Adrenal gland (tissue), 12 donors: Measurements from ENCODE around the gene MICU1. TPM values are rescaled to one million over a fixed set of nuclear protein-coding genes. Genes with fewer than 3 reads are reported as not detected.

Experiments
- DNase-seq, 7 donors: peaks; one replicate each; pipeline ENCODE4 v3.0.0-alpha.2; 2019 to 2020
- H3K27ac ChIP-seq, 5 donors: fragments of 200-600 bp; sonication (generic) in 4 of 5; 1 replicate in 3 of 5; 2 replicates in 2 of 5; pipeline versions ENCODE4 v1.5.1 to v1.8.0; 2016 to 2020; ENCODE audit warnings: mild to moderate bottlenecking in 1 of 5
- H3K27me3 ChIP-seq: fragments of 200-600 bp; 2 replicates; pipeline ENCODE4 v1.8.0; 2021
- H3K36me3 ChIP-seq, 2 donors: fragments of 200-600 bp; replicated peaks in 1 of 2; 1 replicate in 1 of 2; 2 replicates in 1 of 2; pipeline versions ENCODE4 v1.5.1 to v1.8.0; 2018 to 2022
- H3K4me1 ChIP-seq, 2 donors: fragments of 200-600 bp; replicated peaks in 1 of 2; 1 replicate in 1 of 2; 2 replicates in 1 of 2; pipeline versions ENCODE4 v1.5.1 to v1.8.0; 2018 to 2021
- H3K4me3 ChIP-seq, 4 donors: fragments of 200-600 bp; sonication (generic) in 3 of 4; one replicate each; pipeline ENCODE4 v1.5.1; 2016 to 2018
- H3K9me3 ChIP-seq, 3 donors: fragments of 200-600 bp; sonication (generic) in 1 of 3; replicated peaks in 1 of 3; 1 replicate in 2 of 3; 2 replicates in 1 of 3; pipeline versions ENCODE4 v1.5.1 to v1.8.0; 2016 to 2021
- POLR2A ChIP-seq, 2 donors: fragments of 450-650 bp; IDR thresholded peaks; one replicate each; pipeline ENCODE4 v1.6.1; 2017; ENCODE audit warnings: antibody characterized with exemption in 2 of 2, mild to moderate bottlenecking in 2 of 2, moderate library complexity in 1 of 2
- WGBS, 4 donors: extraction: QIAGEN DNeasy Blood & Tissue Kit in 2 of 4; methylation state at CpG; one replicate each; pipeline versions ENCODE4 v1.1.5 to v1.1.7; 2013 to 2017; 5-methylcytosine and 5-hydroxymethylcytosine counted together
- intact Hi-C, 2 donors: fragments of 100-400 bp; cut with DNase I; formaldehyde crosslinking; loops; one replicate each; pipeline versions ENCODE4 v1.14.1 to v1.15.0; 2022 to 2023
- polyA plus RNA-seq, 3 donors: library from polyadenylated mRNA; stranded (reverse); fragments of 200-250 nt in 2 of 3; fragments of 350-450 nt in 1 of 3; fragmentation: Illumina TruSeq in 1 of 3; extraction: RNeasy Lipid Tissue Mini Kit (QIAGEN cat#74804) in 1 of 3; gene quantifications; one replicate each; pipeline ENCODE4 v1.2.3, GENCODE V29; 2013 to 2014
- total RNA-seq, 9 donors: library from RNA; depleted of rRNA in 4 of 9; stranded (reverse); fragments of >200 nt in 4 of 9; fragments of 120-200 nt in 1 of 9; fragmentation: NEBNext Ultra II Directional in 1 of 9; extraction: Animal tissue kit (Norgen Biotek cat#: 25700) in 1 of 9; gene quantifications; one replicate each; pipeline versions ENCODE4 v1.1.0 to v1.2.4, GENCODE V29; 2013 to 2023
- TF ChIP-seq, protein P1 (sequence below), 6 experiments: fragments of 450-650 bp in 4 of 6; fragments of 200-600 bp in 2 of 6; sonication (generic) in 1 of 6; IDR thresholded peaks; 1 replicate in 5 of 6; 2 replicates in 1 of 6; pipeline versions ENCODE4 v1.5.1 to v1.8.0; 2016 to 2021; ENCODE audit warnings: antibody characterized with exemption in 6 of 6, mild to moderate bottlenecking in 2 of 6, moderate library complexity in 1 of 6
- donor health status: healthy with polysubstance abuse.
- donor health status: Bipolar disorder and iron deficiency.
- donor health status: DM: yes; HTN: yes; CAD: no.
- donor health status: DM: no; HTN: no; CAD: no.
- donor health status: DM: no; HTN: no; CAD: no.
- donor health status: DM: yes; HTN: yes; CAD: no.

MICU1 gene
- total and polyA plus RNA-seq, 12 donors = 56.5 to 122 (median 90.2) TPM

- Histone ChIP-seq H3K9me3 (no peaks in the 10 kb centered on the region), H3K4me1 (peaks cover 51 to 77% of the 10 kb centered on the region in 2 donors), H3K27me3 (no peaks in the 10 kb centered on the region), H3K27ac (peak overlapping the region; percentile 73 to 100 (median 97)), H3K4me3 (no peak overlapping the region), H3K36me3 (peaks cover 0 to 32% of the 10 kb centered on the region in 2 donors)
- intact Hi-C loops = loop anchor here (10.0 kb wide), 2 partner anchors 211 to 381 kb away; no protein-coding TSS in a partner anchor
- peak; percentile 72 to 94 (median 90) for DNase-seq
- TF ChIP-seq, protein P1, sequence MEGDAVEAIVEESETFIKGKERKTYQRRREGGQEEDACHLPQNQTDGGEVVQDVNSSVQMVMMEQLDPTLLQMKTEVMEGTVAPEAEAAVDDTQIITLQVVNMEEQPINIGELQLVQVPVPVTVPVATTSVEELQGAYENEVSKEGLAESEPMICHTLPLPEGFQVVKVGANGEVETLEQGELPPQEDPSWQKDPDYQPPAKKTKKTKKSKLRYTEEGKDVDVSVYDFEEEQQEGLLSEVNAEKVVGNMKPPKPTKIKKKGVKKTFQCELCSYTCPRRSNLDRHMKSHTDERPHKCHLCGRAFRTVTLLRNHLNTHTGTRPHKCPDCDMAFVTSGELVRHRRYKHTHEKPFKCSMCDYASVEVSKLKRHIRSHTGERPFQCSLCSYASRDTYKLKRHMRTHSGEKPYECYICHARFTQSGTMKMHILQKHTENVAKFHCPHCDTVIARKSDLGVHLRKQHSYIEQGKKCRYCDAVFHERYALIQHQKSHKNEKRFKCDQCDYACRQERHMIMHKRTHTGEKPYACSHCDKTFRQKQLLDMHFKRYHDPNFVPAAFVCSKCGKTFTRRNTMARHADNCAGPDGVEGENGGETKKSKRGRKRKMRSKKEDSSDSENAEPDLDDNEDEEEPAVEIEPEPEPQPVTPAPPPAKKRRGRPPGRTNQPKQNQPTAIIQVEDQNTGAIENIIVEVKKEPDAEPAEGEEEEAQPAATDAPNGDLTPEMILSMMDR (IDR thresholded peaks at IDR 0.05) = peak in 4 of 6 experiments; percentile 16 to 36 (median 30)
- TF ChIP-seq POLR2A (IDR thresholded peaks at IDR 0.05) = peak in 1 of 2 donors; percentile 50
- WGBS, 4 donors = 30 to 47% (median 34%) methylated on average over 7 to 20 of the region's 20 CpGs
Observed at GRCh38 chr10:72335394-72336258, 290.3 kb downstream of the MICU1 start.

DNA sequence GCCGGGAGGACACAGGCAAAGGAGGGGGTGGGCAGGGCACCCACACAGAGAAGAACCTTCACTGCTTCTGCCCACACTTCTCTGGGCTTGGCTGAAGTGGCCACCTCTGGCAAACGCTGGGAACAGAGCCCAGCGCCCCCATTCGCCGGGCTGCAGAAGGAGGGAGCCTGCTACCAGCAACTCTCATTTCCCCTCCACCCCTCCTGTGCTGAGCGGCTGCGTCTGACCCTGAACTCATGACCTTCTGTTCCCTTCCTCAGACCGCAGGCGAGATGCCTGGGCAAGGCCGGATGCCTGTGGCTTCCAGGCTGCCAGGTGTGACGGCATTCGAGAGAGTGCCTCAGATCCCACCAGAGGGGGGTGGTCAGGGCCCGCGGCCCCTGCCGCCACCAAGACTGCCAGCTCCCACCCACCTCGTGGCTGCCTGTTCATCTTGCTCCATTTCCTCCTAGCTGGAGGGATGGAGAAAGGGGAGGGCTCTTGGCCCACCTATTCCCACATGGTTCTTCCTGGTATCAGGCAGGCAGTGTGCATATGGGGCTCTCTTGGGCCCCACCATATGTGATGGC is 291.0 kb downstream of the MICU1 start:
- intact Hi-C loops = loop anchor here (10.0 kb wide), 2 partner anchors 210 to 380 kb away; no protein-coding TSS in a partner anchor
- H3K4me1 ChIP-seq = peaks cover 53 to 79% of the 10 kb centered on the region in 2 donors
- peak; percentile 36 to 73 for TF ChIP-seq POLR2A (IDR thresholded peaks at IDR 0.05)
- TF ChIP-seq, protein P1 (IDR thresholded peaks at IDR 0.05) = peak in 1 of 6 experiments; percentile 7
- H3K27me3 ChIP-seq = no peaks in the 10 kb centered on the region
- H3K27ac ChIP-seq = peak overlapping the region; percentile 73 to 100 (median 97)
- peaks cover 0 to 28% of the 10 kb centered on the region in 2 donors for H3K36me3 ChIP-seq
- peak; percentile 86 to 98 (median 97) for DNase-seq
- no peaks in the 10 kb centered on the region for H3K9me3 ChIP-seq
- WGBS, 4 donors = 0 to 6% (median 1%) methylated on average over 3 to 16 of the region's 16 CpGs
- no peak overlapping the region for H3K4me3 ChIP-seq

GRCh38 chr10:72334196-72334824 is 291.6 kb downstream of the MICU1 start:
- Histone ChIP-seq H3K36me3 (peaks cover 0 to 22% of the 10 kb centered on the region in 2 donors), H3K9me3 (no peaks in the 10 kb centered on the region), H3K4me1 (peaks cover 59 to 81% of the 10 kb centered on the region in 2 donors), H3K27ac (peak overlapping the region; percentile 73 to 100 (median 97)), H3K4me3 (no peak overlapping the region), H3K27me3 (no peaks in the 10 kb centered on the region)
- WGBS, 4 donors = 13 to 31% (median 22%) methylated on average over 15 to 17 of the region's 17 CpGs
- intact Hi-C loops = loop anchor here (10.0 kb wide), 2 partner anchors 210 to 380 kb away; no protein-coding TSS in a partner anchor
- TF ChIP-seq, protein P1 (IDR thresholded peaks at IDR 0.05) = peak in 2 of 6 experiments; percentile 15 to 26
- TF ChIP-seq POLR2A (IDR thresholded peaks at IDR 0.05) = no peak
- DNase-seq = peak; percentile 60 to 89 (median 64)
